CD4-positive, alpha-beta memory T cell (primary cell): ENCODE results near the gene C1orf74. TPM values are rescaled to one million over a fixed set of nuclear protein-coding genes. Genes with fewer than 3 reads are reported as not detected.

Experiments
- CTCF ChIA-PET: fragments of 350-600 bp; sonication (Branson Sonifier 250); formaldehyde crosslinking; loops from one replicate; lab custom pipeline; 2021; ENCODE audit warnings: inconsistent platforms; ENCODE audit not compliant: partially characterized antibody; lab: Charles Lee
- POLR2A ChIA-PET: fragments of 350-600 bp; sonication (Branson Sonifier 250); formaldehyde crosslinking; loops from one replicate; lab custom pipeline; 2021; ENCODE audit not compliant: partially characterized antibody; lab: Charles Lee
- DNase-seq, 5 donors: peaks; one replicate each; pipeline versions ENCODE4 v3.0.0 to v3.0.0-alpha.2; 2020 to 2022; ENCODE audit warnings: mixed read lengths in 1 of 5
- H3K27ac ChIP-seq: one replicate; pipeline ENCODE4 v1.7.0; 2013; ENCODE audit warnings: low read depth, low read length
- H3K27me3 ChIP-seq: 2 replicates; pipeline ENCODE4 v1.7.0; 2013; ENCODE audit warnings: mild to moderate bottlenecking, low read length, moderate library complexity; ENCODE audit not compliant: insufficient read depth
- H3K36me3 ChIP-seq: 2 replicates; pipeline ENCODE4 v1.7.0; 2013; ENCODE audit warnings: mild to moderate bottlenecking, low read length, moderate library complexity; ENCODE audit not compliant: insufficient read depth
- H3K4me1 ChIP-seq: 2 replicates; pipeline ENCODE4 v1.7.0; 2013; ENCODE audit warnings: mild to moderate bottlenecking, low read length, moderate library complexity; ENCODE audit not compliant: insufficient read depth
- H3K4me3 ChIP-seq, 2 donors: one replicate each; pipeline ENCODE4 v1.7.0; 2013; ENCODE audit warnings: low read length in 2 of 2, mild to moderate bottlenecking in 1 of 2
- H3K9me3 ChIP-seq, 2 donors: one replicate each; pipeline ENCODE4 v1.7.0; 2013; ENCODE audit warnings: low read length in 2 of 2, control low read depth in 1 of 2; ENCODE audit not compliant: control insufficient read depth in 1 of 2
- H3K27ac Mint-ChIP-seq, 7 donors: one replicate each; pipeline ENCODE4 v1.8.0; 2020 to 2021; ENCODE audit warnings: mixed read lengths in 7 of 7, mild to moderate bottlenecking in 6 of 7, inconsistent platforms in 3 of 7, moderate library complexity in 3 of 7
- H3K27me3 Mint-ChIP-seq, 2 donors: one replicate each; pipeline ENCODE4 v1.8.0; 2020 to 2021; ENCODE audit warnings: mixed read lengths in 2 of 2
- H3K36me3 Mint-ChIP-seq, 2 donors: one replicate each; pipeline ENCODE4 v1.8.0; 2020 to 2021; ENCODE audit warnings: mixed read lengths in 2 of 2, inconsistent platforms in 1 of 2, mild to moderate bottlenecking in 1 of 2
- H3K4me1 Mint-ChIP-seq, 4 donors: one replicate each; pipeline ENCODE4 v1.8.0; 2020 to 2021; ENCODE audit warnings: mixed read lengths in 4 of 4, mild to moderate bottlenecking in 1 of 4
- H3K4me3 Mint-ChIP-seq, 8 donors: one replicate each; pipeline ENCODE4 v1.8.0; 2020 to 2021; ENCODE audit warnings: mixed read lengths in 8 of 8, mild to moderate bottlenecking in 7 of 8, moderate library complexity in 6 of 8, inconsistent platforms in 3 of 8
- H3K9me3 Mint-ChIP-seq, 8 donors: one replicate each; pipeline ENCODE4 v1.8.0; 2020 to 2021; ENCODE audit warnings: mixed read lengths in 8 of 8, mild to moderate bottlenecking in 5 of 8, inconsistent platforms in 3 of 8, moderate library complexity in 1 of 8
- intact Hi-C: fragments of 100-400 bp; cut with micrococcal nuclease; formaldehyde crosslinking; loops from one replicate; pipeline ENCODE4 v1.15.1; 2023
- polyA plus RNA-seq, 2 donors: library from polyadenylated mRNA; unstranded; fragments of 300-500 nt; fragmentation: Illumina TruSeq; gene quantifications; one replicate each; pipeline ENCODE4 v1.2.3, GENCODE V29; 2021
- total RNA-seq, 2 experiments: library from RNA; stranded (reverse); gene quantifications; one replicate each; pipeline ENCODE4 v1.2.3, GENCODE V29; 2021

The C1orf74 gene
- total and polyA plus RNA-seq, 4 experiments from 2014 or later: 0.41 to 1.2 (median 1.2) TPM; not detected in 1

- no peak overlapping the region for H3K4me3 Mint-ChIP-seq
- H3K9me3 ChIP-seq: no peaks in the 10 kb centered on the region
- CTCF ChIA-PET: interaction anchor here (1.2 kb wide), 1 partner anchor 30 kb away, joined by 4 read pairs; no protein-coding TSS in a partner anchor
- peaks cover 90% of the 10 kb centered on the region for H3K36me3 ChIP-seq
- DNase-seq: no peak
- no peaks in the 10 kb centered on the region for H3K9me3 Mint-ChIP-seq
- POLR2A ChIA-PET: interaction anchor here (31.0 kb wide), 1 partner anchor 19 kb away, joined by 1778 read pairs; the partner anchor contains the start of gene TRAF3IP3
- peaks cover 18 to 34% (median 26%) of the 10 kb centered on the region in 4 donors for H3K4me1 Mint-ChIP-seq
- intact Hi-C loops: no loop called here
- H3K4me1 ChIP-seq: peaks cover 50% of the 10 kb centered on the region
- peaks cover 49 to 65% of the 10 kb centered on the region in 2 donors for H3K36me3 Mint-ChIP-seq
- H3K27me3 Mint-ChIP-seq: no peaks in the 10 kb centered on the region
- no peak overlapping the region for H3K27ac ChIP-seq
- peak overlapping the region in 6 of 7 donors; percentile 51 to 86 (median 71) for H3K27ac Mint-ChIP-seq
- no peaks in the 10 kb centered on the region for H3K27me3 ChIP-seq
- no peak overlapping the region for H3K4me3 ChIP-seq
Measured at GRCh38 chr1:209777587-209777986, 6.8 kb downstream of the C1orf74 start.

DNA sequence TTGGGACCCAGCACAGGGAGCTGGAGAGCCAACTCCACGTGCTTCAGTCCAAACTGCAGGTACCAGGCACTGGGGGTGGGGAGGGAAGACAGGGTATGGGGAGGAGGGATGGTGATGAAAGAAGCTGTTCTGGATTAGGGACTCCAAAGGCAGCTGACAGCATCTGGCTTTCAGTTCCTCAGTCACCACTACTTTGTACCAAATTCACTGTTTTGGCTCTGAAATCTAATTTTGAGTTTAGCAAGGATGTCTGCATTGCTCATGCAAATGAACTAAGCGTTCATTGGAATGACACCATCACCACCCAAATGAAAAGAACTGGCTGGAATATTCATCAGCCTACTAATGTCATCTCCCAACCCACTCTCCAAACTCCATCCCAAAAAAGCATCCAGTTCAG is 8.7 kb downstream of the C1orf74 start:
- intact Hi-C loops: no loop called here
- H3K27me3 ChIP-seq: no peaks in the 10 kb centered on the region
- Mint-ChIP-seq H3K27ac (peak overlapping the region in 5 of 7 donors; percentile 43 to 88 (median 48)), H3K4me1 (peaks cover 18 to 30% (median 22%) of the 10 kb centered on the region in 4 donors), H3K36me3 (peaks cover 36 to 56% of the 10 kb centered on the region in 2 donors), H3K4me3 (no peak overlapping the region), H3K27me3 (no peaks in the 10 kb centered on the region), H3K9me3 (no peaks in the 10 kb centered on the region)
- DNase-seq: no peak
- no peak overlapping the region for H3K4me3 ChIP-seq
- peaks cover 86% of the 10 kb centered on the region for H3K36me3 ChIP-seq
- POLR2A ChIA-PET: interaction anchor here (0.8 to 36.1 kb wide), 4 partner anchors 2 to 81 kb away, joined by 3 to 1778 read pairs (median 890); partner anchors contain the start of genes C1orf74, TRAF3IP3 and UTP25
- H3K9me3 ChIP-seq: no peaks in the 10 kb centered on the region
- peaks cover 69% of the 10 kb centered on the region for H3K4me1 ChIP-seq
- H3K27ac ChIP-seq: no peak overlapping the region
- CTCF ChIA-PET: interaction anchor here (0.9 to 1.6 kb wide), 5 partner anchors 8 to 49 kb away, joined by 3 to 5 read pairs (median 3); no protein-coding TSS in a partner anchor

DNA sequence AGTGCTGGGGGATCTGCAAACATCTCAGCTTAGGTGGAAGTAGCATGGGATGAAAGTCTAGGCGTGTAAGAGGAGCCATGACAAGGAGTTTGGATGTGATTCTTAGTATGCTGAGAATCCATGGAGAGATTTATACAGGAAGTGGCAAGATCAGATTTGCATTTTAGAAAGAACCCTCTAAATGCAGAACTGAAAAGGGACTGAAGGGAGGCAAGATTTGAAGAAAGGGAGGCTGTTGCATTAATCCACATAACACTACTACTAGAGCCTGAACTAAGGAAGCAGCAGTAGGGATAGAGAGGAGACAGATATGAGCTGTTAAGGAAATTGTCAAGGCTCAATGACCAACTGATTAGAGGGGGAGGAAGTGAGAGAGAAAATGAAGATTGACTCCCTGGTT is 9.8 kb downstream of the C1orf74 start:
- POLR2A ChIA-PET: interaction anchor here (1.4 to 36.1 kb wide), 6 partner anchors 1 to 89 kb away, joined by 3 to 1778 read pairs (median 10); partner anchors contain the start of genes C1orf74, TRAF3IP3 and UTP25
- peaks cover 27 to 52% of the 10 kb centered on the region in 2 donors for H3K36me3 Mint-ChIP-seq
- no peaks in the 10 kb centered on the region for H3K9me3 Mint-ChIP-seq
- H3K4me1 ChIP-seq: peaks cover 71% of the 10 kb centered on the region
- H3K36me3 ChIP-seq: peaks cover 77% of the 10 kb centered on the region
- peaks cover 18 to 28% (median 19%) of the 10 kb centered on the region in 4 donors for H3K4me1 Mint-ChIP-seq
- intact Hi-C loops: no loop called here
- H3K27ac Mint-ChIP-seq: peak overlapping the region in 5 of 7 donors; percentile 43 to 88 (median 72)
- peak overlapping the region in 2 of 8 donors; percentile 7 to 61 for H3K4me3 Mint-ChIP-seq
- H3K27me3 Mint-ChIP-seq: no peaks in the 10 kb centered on the region
- no peak for DNase-seq
- H3K27me3 ChIP-seq: no peaks in the 10 kb centered on the region
- H3K27ac ChIP-seq: no peak overlapping the region
- CTCF ChIA-PET: interaction anchor here (1.1 to 3.6 kb wide), 6 partner anchors 13 to 49 kb away, joined by 3 to 32 read pairs (median 4); no protein-coding TSS in a partner anchor
- H3K4me3 ChIP-seq: no peak overlapping the region
- no peaks in the 10 kb centered on the region for H3K9me3 ChIP-seq

DNA sequence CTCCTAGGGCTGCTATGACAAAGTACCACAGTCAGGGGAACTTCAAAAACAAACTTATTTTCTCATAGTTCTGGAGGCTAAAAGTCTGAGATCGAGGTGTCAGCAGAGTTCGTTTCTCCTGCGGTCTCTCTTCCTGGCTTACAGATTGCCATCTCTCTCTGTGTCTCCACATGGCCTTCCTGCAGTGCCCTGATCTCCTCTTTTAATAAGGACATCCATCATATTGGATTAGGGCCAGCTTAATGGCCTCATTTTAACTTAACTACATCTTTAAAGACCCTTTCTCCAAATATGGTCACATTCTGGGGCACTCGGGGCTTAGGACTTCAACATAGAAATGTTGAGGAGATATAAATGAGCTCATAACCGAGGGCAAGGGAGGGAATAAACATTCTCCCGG is 12.2 kb downstream of the C1orf74 start:
- Histone ChIP-seq H3K4me3 (peak overlapping the region; percentile 9 to 29), H3K27ac (peak overlapping the region; percentile 6), H3K36me3 (peaks cover 53% of the 10 kb centered on the region), H3K9me3 (no peaks in the 10 kb centered on the region), H3K4me1 (peaks cover 70% of the 10 kb centered on the region), H3K27me3 (no peaks in the 10 kb centered on the region)
- Mint-ChIP-seq H3K4me1 (peaks cover 2 to 23% (median 18%) of the 10 kb centered on the region in 4 donors), H3K27me3 (no peaks in the 10 kb centered on the region), H3K27ac (no peak overlapping the region), H3K4me3 (no peak overlapping the region), H3K36me3 (peaks cover 24 to 43% of the 10 kb centered on the region in 2 donors), H3K9me3 (no peaks in the 10 kb centered on the region)
- POLR2A ChIA-PET: interaction anchor here (1.0 to 36.1 kb wide), 6 partner anchors 2 to 51 kb away, joined by 3 to 1778 read pairs (median 6); partner anchors contain the start of genes C1orf74, IRF6 and TRAF3IP3
- intact Hi-C loops: no loop called here
- DNase-seq: no peak
- CTCF ChIA-PET: interaction anchor here (0.9 to 3.6 kb wide), 6 partner anchors 12 to 51 kb away, joined by 4 to 32 read pairs (median 10); partner anchors contain the start of genes C1orf74 and TRAF3IP3

- peak overlapping the region; percentile 83 to 84 for H3K4me3 ChIP-seq
Measured at GRCh38 chr1:209770636-209771415, 13.5 kb downstream of the C1orf74 start.

DNA sequence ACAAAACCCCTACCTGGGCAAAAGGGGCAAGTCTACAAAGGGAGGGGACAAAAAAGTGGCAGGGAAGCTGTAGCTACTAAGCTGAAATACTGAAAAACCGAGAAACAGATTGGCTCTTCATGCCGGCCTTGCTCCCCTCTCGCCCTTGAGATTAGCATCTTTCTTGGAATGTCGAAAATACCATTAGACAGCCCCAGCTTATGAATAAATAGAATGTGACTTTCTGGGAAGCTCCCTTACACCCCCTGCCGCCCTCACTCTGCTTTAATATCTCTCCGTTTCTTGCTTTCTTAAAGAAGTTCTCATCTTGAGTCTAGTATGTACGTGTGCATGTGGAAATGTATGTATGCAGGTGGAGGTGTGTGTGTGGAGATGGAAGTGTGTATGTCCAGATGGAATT is 14.4 kb downstream of the C1orf74 start:
- CTCF ChIA-PET: interaction anchor here (1.0 to 16.0 kb wide), 11 partner anchors 13 to 204 kb away, joined by 3 to 385 read pairs (median 5); partner anchors contain the start of genes C1orf74 and TRAF3IP3
- peaks cover 39% of the 10 kb centered on the region for H3K36me3 ChIP-seq

More at GRCh38 chr1:209770636-209771415, 13.5 kb downstream of the C1orf74 start:
- no peak overlapping the region for H3K4me3 Mint-ChIP-seq
- Histone ChIP-seq H3K27ac (peak overlapping the region; percentile 79), H3K36me3 (peaks cover 45% of the 10 kb centered on the region), H3K4me1 (peaks cover 76% of the 10 kb centered on the region), H3K27me3 (no peaks in the 10 kb centered on the region), H3K9me3 (no peaks in the 10 kb centered on the region)
- H3K27ac Mint-ChIP-seq: no peak overlapping the region
- H3K9me3 Mint-ChIP-seq: no peaks in the 10 kb centered on the region
- ChIA-PET CTCF (interaction anchor here (1.1 to 16.0 kb wide), 4 partner anchors 16 to 201 kb away, joined by 3 to 385 read pairs (median 10); partner anchors contain the start of gene TRAF3IP3), POLR2A (interaction anchor here (1.7 to 36.1 kb wide), 6 partner anchors 3 to 161 kb away, joined by 3 to 1778 read pairs (median 14); partner anchors contain the start of genes C1orf74, TRAF3IP3 and UTP25)
- DNase-seq: no peak
- H3K36me3 Mint-ChIP-seq: peaks cover 34 to 38% of the 10 kb centered on the region in 2 donors
- peaks cover 0 to 32% (median 24%) of the 10 kb centered on the region in 4 donors for H3K4me1 Mint-ChIP-seq
- intact Hi-C loops: no loop called here
- no peaks in the 10 kb centered on the region for H3K27me3 Mint-ChIP-seq

More for the DNA sequence above, 14.4 kb downstream of the C1orf74 start:
- H3K4me3 ChIP-seq: peak overlapping the region; percentile 83 to 84
- DNase-seq: no peak
- H3K9me3 ChIP-seq: no peaks in the 10 kb centered on the region
- no peak overlapping the region for H3K27ac Mint-ChIP-seq
- H3K4me1 Mint-ChIP-seq: peaks cover 0 to 27% (median 27%) of the 10 kb centered on the region in 4 donors
- H3K4me3 Mint-ChIP-seq: no peak overlapping the region
- POLR2A ChIA-PET: interaction anchor here (0.8 to 36.1 kb wide), 15 partner anchors 4 to 1526 kb away, joined by 3 to 1778 read pairs (median 5); partner anchors contain the start of genes C1orf74, PLXNA2, TRAF3IP3 and UTP25
- H3K4me1 ChIP-seq: peaks cover 74% of the 10 kb centered on the region
- intact Hi-C loops: loop anchor here (2.0 kb wide), 1 partner anchor 77 kb away; no protein-coding TSS in a partner anchor
- peak overlapping the region; percentile 79 for H3K27ac ChIP-seq
- no peaks in the 10 kb centered on the region for H3K9me3 Mint-ChIP-seq
- no peaks in the 10 kb centered on the region for H3K27me3 Mint-ChIP-seq
- H3K27me3 ChIP-seq: no peaks in the 10 kb centered on the region
- peaks cover 38 to 42% of the 10 kb centered on the region in 2 donors for H3K36me3 Mint-ChIP-seq
